SJSA1 (cell line): Measurements from ENCODE around the gene ZGLP1. TPM values are rescaled to one million over a fixed set of nuclear protein-coding genes. Genes with fewer than 3 reads are reported as not detected.

Source experiments
- DNase-seq, 2 experiments: peaks; one replicate each; pipeline ENCODE4 v3.0.0-alpha.2; 2015 to 2020; ENCODE audit warnings: low spot score in 2 of 2, low read depth in 1 of 2
- H3K27ac ChIP-seq: fragments of 250-450 bp; sonication (Bioruptor Pico); 2 replicates; pipeline ENCODE4 v1.5.1; 2020; ENCODE audit warnings: mild to moderate bottlenecking, moderate library complexity
- H3K27me3 ChIP-seq: fragments of 250-450 bp; sonication (Bioruptor Pico); replicated peaks from 2 replicates; pipeline ENCODE4 v1.5.1; 2020; ENCODE audit warnings: mild to moderate bottlenecking, moderate library complexity
- H3K36me3 ChIP-seq: fragments of 250-450 bp; sonication (Bioruptor Pico); 2 replicates; pipeline ENCODE4 v1.5.1; 2020; ENCODE audit warnings: mild to moderate bottlenecking
- H3K4me1 ChIP-seq: fragments of 250-450 bp; sonication (Bioruptor Pico); replicated peaks from 2 replicates; pipeline ENCODE4 v1.6.1; 2021; ENCODE audit warnings: mild to moderate bottlenecking
- H3K4me3 ChIP-seq: fragments of 250-450 bp; sonication (Bioruptor Pico); 2 replicates; pipeline ENCODE4 v1.5.1; 2020; ENCODE audit warnings: mild to moderate bottlenecking
- H3K9me3 ChIP-seq: fragments of 250-450 bp; sonication (Bioruptor Pico); replicated peaks from 2 replicates; pipeline ENCODE4 v1.5.1; 2020; ENCODE audit warnings: mild to moderate bottlenecking
- total RNA-seq: library from RNA; depleted of rRNA; stranded (reverse); fragments of >200 nt; shearing (Covaris generic); gene quantifications from 2 replicates; pipeline ENCODE4 v1.2.3, GENCODE V29; 2014

Gene ZGLP1
- total RNA-seq, 1 experiment from 2014 or later = 1.2 TPM

GRCh38 chr19:10333758-10334587 lies 24.4 kb upstream of the ZGLP1 start:
- Histone ChIP-seq H3K4me1 (peaks cover 19% of the 10 kb centered on the region), H3K9me3 (no peaks in the 10 kb centered on the region), H3K27me3 (no peaks in the 10 kb centered on the region), H3K4me3 (peak overlapping the region; percentile 93), H3K36me3 (peaks cover 38% of the 10 kb centered on the region), H3K27ac (no peak overlapping the region)
- DNase-seq = no peak

GRCh38 chr19:10332965-10333757 lies 23.5 kb upstream of the ZGLP1 start, which contains the start of gene RAVER1:
TSS of gene RAVER1 (minus strand) at chr19:10333529. CDS start at chr19:10333507, 22 bp downstream.
- Histone ChIP-seq H3K27ac (peak within 1 kb of the TSS; percentile 96), H3K9me3 (no peaks in the 10 kb centered on the region)

GRCh38 chr19:10332158-10332964 lies 22.7 kb upstream of the ZGLP1 start:
- Histone ChIP-seq H3K36me3 (peaks cover 54% of the 10 kb centered on the region), H3K9me3 (no peaks in the 10 kb centered on the region), H3K4me3 (peak overlapping the region; percentile 93), H3K4me1 (peaks cover 19% of the 10 kb centered on the region), H3K27ac (peak overlapping the region; percentile 96; the same call in 1 of the 2 replicates), H3K27me3 (no peaks in the 10 kb centered on the region)
- DNase-seq = no peak

More at GRCh38 chr19:10332965-10333757, 23.5 kb upstream of the ZGLP1 start, which contains the start of gene RAVER1:
- Histone ChIP-seq H3K4me1 (peaks cover 19% of the 10 kb centered on the region), H3K36me3 (peaks cover 46% of the 10 kb centered on the region), H3K27me3 (no peaks in the 10 kb centered on the region), H3K4me3 (peak within 1 kb of the TSS; percentile 93)
- DNase-seq = peak; percentile 97 to 98

GRCh38 chr19:10329555-10329954 lies 19.9 kb upstream of the ZGLP1 start:
- Histone ChIP-seq H3K27me3 (no peaks in the 10 kb centered on the region), H3K9me3 (no peaks in the 10 kb centered on the region), H3K4me3 (no peak overlapping the region), H3K36me3 (peaks cover 80% of the 10 kb centered on the region), H3K4me1 (peaks cover 16% of the 10 kb centered on the region), H3K27ac (no peak overlapping the region)
- DNase-seq = no peak

- H3K9me3 ChIP-seq = no peaks in the 10 kb centered on the region
- peaks cover 88% of the 10 kb centered on the region for H3K36me3 ChIP-seq
- DNase-seq = no peak
- no peak overlapping the region for H3K4me3 ChIP-seq
- H3K27ac ChIP-seq = no peak overlapping the region
- no peaks in the 10 kb centered on the region for H3K27me3 ChIP-seq
- H3K4me1 ChIP-seq = peaks cover 9% of the 10 kb centered on the region
Measured at GRCh38 chr19:10328558-10329429, 19.2 kb upstream of the ZGLP1 start.

GRCh38 chr19:10327793-10328192 lies 18.2 kb upstream of the ZGLP1 start:
- Histone ChIP-seq H3K27me3 (no peaks in the 10 kb centered on the region), H3K36me3 (peaks cover 93% of the 10 kb centered on the region), H3K4me1 (peaks cover 7% of the 10 kb centered on the region), H3K4me3 (no peak overlapping the region), H3K9me3 (no peaks in the 10 kb centered on the region), H3K27ac (no peak overlapping the region)
- DNase-seq = no peak

- Histone ChIP-seq H3K36me3 (peaks cover 99% of the 10 kb centered on the region), H3K4me3 (no peak overlapping the region), H3K27me3 (no peaks in the 10 kb centered on the region), H3K4me1 (no peaks in the 10 kb centered on the region), H3K9me3 (no peaks in the 10 kb centered on the region), H3K27ac (no peak overlapping the region)
- DNase-seq = no peak
Measured at GRCh38 chr19:10325732-10326131, 16.1 kb upstream of the ZGLP1 start.

GRCh38 chr19:10321874-10322835 lies 12.5 kb upstream of the ZGLP1 start:
- Histone ChIP-seq H3K9me3 (no peaks in the 10 kb centered on the region), H3K36me3 (peaks cover 89% of the 10 kb centered on the region), H3K27me3 (no peaks in the 10 kb centered on the region)

GRCh38 chr19:10321417-10321797 lies 11.8 kb upstream of the ZGLP1 start:
- Histone ChIP-seq H3K4me3 (no peak overlapping the region), H3K27ac (no peak overlapping the region), H3K4me1 (no peaks in the 10 kb centered on the region), H3K9me3 (no peaks in the 10 kb centered on the region), H3K36me3 (peaks cover 90% of the 10 kb centered on the region), H3K27me3 (no peaks in the 10 kb centered on the region)
- DNase-seq = no peak

More at GRCh38 chr19:10321874-10322835, 12.5 kb upstream of the ZGLP1 start:
- no peak for DNase-seq
- H3K4me1 ChIP-seq = no peaks in the 10 kb centered on the region
- no peak overlapping the region for H3K27ac ChIP-seq
- no peak overlapping the region for H3K4me3 ChIP-seq

- Histone ChIP-seq H3K36me3 (peaks cover 90% of the 10 kb centered on the region), H3K27me3 (no peaks in the 10 kb centered on the region), H3K4me3 (no peak overlapping the region), H3K4me1 (0 out of 2 replicates have a peak, but pooled peaks cover 3% of the 10 kb centered on the region), H3K9me3 (no peaks in the 10 kb centered on the region), H3K27ac (no peak overlapping the region)
- no peak for DNase-seq
Measured at GRCh38 chr19:10320602-10321416, 11.2 kb upstream of the ZGLP1 start.
